Astrocyte (in vitro differentiated cells and primary cell): ENCODE results near the gene FAF1. TPM values are rescaled to one million over a fixed set of nuclear protein-coding genes. Genes with fewer than 3 reads are reported as not detected.

Experiments
- DNase-seq: peaks from one replicate; pipeline ENCODE4 v3.0.0-alpha.2; 2010; ENCODE audit warnings: low read depth
- FAIRE-seq: peaks from 2 replicates; lab custom pipeline; 2011; peaks lifted over from hg19 to GRCh38; lab: Jason Lieb, UNC
- H2AFZ ChIP-seq: 2 replicates; pipeline ENCODE4 v1.6.0; 2012; ENCODE audit warnings: low read depth, low read length, inconsistent platforms
- H3K27ac ChIP-seq: 2 replicates; pipeline ENCODE4 v1.5.1; 2011; ENCODE audit warnings: low read depth, low read length, inconsistent platforms
- H3K27me3 ChIP-seq: 2 replicates; pipeline ENCODE4 v1.6.0; 2011; ENCODE audit warnings: low read length, inconsistent platforms; ENCODE audit not compliant: insufficient read depth
- H3K36me3 ChIP-seq: 2 replicates; pipeline ENCODE4 v1.5.1; 2011; ENCODE audit warnings: low read length, inconsistent platforms; ENCODE audit not compliant: insufficient read depth
- H3K4me1 ChIP-seq: 2 replicates; pipeline ENCODE4 v1.5.1; 2011; ENCODE audit warnings: low read length, inconsistent platforms; ENCODE audit not compliant: insufficient read depth
- H3K4me2 ChIP-seq: 2 replicates; pipeline ENCODE4 v1.6.0; 2012; ENCODE audit warnings: low read length, inconsistent platforms
- H3K4me3 ChIP-seq: 2 replicates; pipeline ENCODE4 v1.5.1; 2011; ENCODE audit warnings: low read depth, mild to moderate bottlenecking, low read length, inconsistent platforms; ENCODE audit not compliant: insufficient read depth
- H3K79me2 ChIP-seq: 2 replicates; pipeline ENCODE4 v1.6.0; 2012; ENCODE audit warnings: mild to moderate bottlenecking, low read length, inconsistent platforms; ENCODE audit not compliant: insufficient read depth
- H3K9ac ChIP-seq: 2 replicates; pipeline ENCODE4 v1.6.0; 2012; ENCODE audit warnings: mild to moderate bottlenecking, low read length, inconsistent platforms
- H3K9me3 ChIP-seq: 2 replicates; pipeline ENCODE4 v1.5.1; 2012; ENCODE audit warnings: low read depth, mild to moderate bottlenecking, low read length, inconsistent platforms; ENCODE audit not compliant: insufficient read depth
- H4K20me1 ChIP-seq: 2 replicates; pipeline ENCODE4 v1.6.0; 2012; ENCODE audit warnings: low read length, inconsistent platforms; ENCODE audit not compliant: insufficient read depth
- H3K27ac Mint-ChIP-seq: one replicate; pipeline ENCODE4 v1.8.0; 2021; ENCODE audit warnings: mild to moderate bottlenecking, mixed read lengths; ENCODE audit not compliant: unreplicated experiment
- H3K27me3 Mint-ChIP-seq: one replicate; pipeline ENCODE4 v1.8.0; 2021; ENCODE audit warnings: low read depth, mixed read lengths; ENCODE audit not compliant: unreplicated experiment
- H3K36me3 Mint-ChIP-seq: one replicate; pipeline ENCODE4 v1.8.0; 2021; ENCODE audit warnings: low read depth, mixed read lengths; ENCODE audit not compliant: unreplicated experiment
- H3K4me1 Mint-ChIP-seq: one replicate; pipeline ENCODE4 v1.8.0; 2021; ENCODE audit warnings: low read depth, mixed read lengths; ENCODE audit not compliant: unreplicated experiment
- H3K4me3 Mint-ChIP-seq: one replicate; pipeline ENCODE4 v1.8.0; 2021; ENCODE audit warnings: mild to moderate bottlenecking, moderate library complexity, mixed read lengths; ENCODE audit not compliant: unreplicated experiment
- H3K9me3 Mint-ChIP-seq: one replicate; pipeline ENCODE4 v1.8.0; 2021; ENCODE audit warnings: mild to moderate bottlenecking, mixed read lengths; ENCODE audit not compliant: unreplicated experiment
- EZH2 ChIP-seq: IDR thresholded peaks from 2 replicates; pipeline ENCODE4 v1.6.1; 2012; ENCODE audit warnings: mild to moderate bottlenecking, low read length, inconsistent platforms; ENCODE audit not compliant: insufficient read depth
- total RNA-seq: library from RNA; stranded (reverse); gene quantifications from 2 replicates; pipeline ENCODE4 v1.2.1, GENCODE V29; 2021
- TF ChIP-seq, protein P1 (sequence below): IDR thresholded peaks from 2 replicates; pipeline ENCODE4 v1.5.1; 2011; ENCODE audit warnings: low read depth, mild to moderate bottlenecking, inconsistent platforms, low read length, moderate library complexity; ENCODE audit not compliant: insufficient read depth

FAF1 gene
- total RNA-seq, 1 donor from 2014 or later: 35.4 TPM

DNA sequence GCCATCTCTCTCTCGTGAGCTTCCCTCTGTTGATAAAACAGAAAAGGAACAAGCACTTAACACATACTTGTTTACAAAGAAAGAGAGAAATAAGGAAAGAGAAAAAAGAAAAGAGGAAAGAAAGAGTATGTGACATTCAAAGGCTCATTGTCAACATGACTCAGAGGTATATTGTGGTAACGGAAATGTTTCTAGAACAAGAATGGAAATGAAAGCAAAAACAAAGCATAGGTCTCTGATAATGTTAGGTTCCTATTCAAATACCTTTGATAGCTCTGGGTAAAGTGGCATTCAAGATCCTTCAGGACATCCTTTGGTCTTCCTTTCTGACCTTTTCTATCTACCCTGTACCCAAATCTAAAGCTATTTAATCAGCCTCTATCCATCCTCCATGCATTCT lies 469.4 kb downstream of the FAF1 start:
- Mint-ChIP-seq H3K36me3 (peaks cover 7% of the 10 kb centered on the region), H3K27me3 (no peaks in the 10 kb centered on the region), H3K9me3 (no peaks in the 10 kb centered on the region), H3K4me1 (peaks cover 3% of the 10 kb centered on the region), H3K27ac (no peak overlapping the region), H3K4me3 (no peak overlapping the region)
- H4K20me1 ChIP-seq: no peaks in the 10 kb centered on the region
- no peaks in the 10 kb centered on the region for H3K4me1 ChIP-seq
- H3K27me3 ChIP-seq: no peaks in the 10 kb centered on the region
- no peaks in the 10 kb centered on the region for H3K36me3 ChIP-seq
- FAIRE-seq (no peak), DNase-seq (no peak)
- H3K9ac ChIP-seq: no peak overlapping the region
- no peak for TF ChIP-seq EZH2
- TF ChIP-seq, protein P1, sequence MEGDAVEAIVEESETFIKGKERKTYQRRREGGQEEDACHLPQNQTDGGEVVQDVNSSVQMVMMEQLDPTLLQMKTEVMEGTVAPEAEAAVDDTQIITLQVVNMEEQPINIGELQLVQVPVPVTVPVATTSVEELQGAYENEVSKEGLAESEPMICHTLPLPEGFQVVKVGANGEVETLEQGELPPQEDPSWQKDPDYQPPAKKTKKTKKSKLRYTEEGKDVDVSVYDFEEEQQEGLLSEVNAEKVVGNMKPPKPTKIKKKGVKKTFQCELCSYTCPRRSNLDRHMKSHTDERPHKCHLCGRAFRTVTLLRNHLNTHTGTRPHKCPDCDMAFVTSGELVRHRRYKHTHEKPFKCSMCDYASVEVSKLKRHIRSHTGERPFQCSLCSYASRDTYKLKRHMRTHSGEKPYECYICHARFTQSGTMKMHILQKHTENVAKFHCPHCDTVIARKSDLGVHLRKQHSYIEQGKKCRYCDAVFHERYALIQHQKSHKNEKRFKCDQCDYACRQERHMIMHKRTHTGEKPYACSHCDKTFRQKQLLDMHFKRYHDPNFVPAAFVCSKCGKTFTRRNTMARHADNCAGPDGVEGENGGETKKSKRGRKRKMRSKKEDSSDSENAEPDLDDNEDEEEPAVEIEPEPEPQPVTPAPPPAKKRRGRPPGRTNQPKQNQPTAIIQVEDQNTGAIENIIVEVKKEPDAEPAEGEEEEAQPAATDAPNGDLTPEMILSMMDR: no peak
- no peak overlapping the region for H2AFZ ChIP-seq
- no peaks in the 10 kb centered on the region for H3K79me2 ChIP-seq
- H3K9me3 ChIP-seq: no peaks in the 10 kb centered on the region
- no peak overlapping the region for H3K27ac ChIP-seq
- H3K4me3 ChIP-seq: no peak overlapping the region
- H3K4me2 ChIP-seq: no peak overlapping the region

DNA sequence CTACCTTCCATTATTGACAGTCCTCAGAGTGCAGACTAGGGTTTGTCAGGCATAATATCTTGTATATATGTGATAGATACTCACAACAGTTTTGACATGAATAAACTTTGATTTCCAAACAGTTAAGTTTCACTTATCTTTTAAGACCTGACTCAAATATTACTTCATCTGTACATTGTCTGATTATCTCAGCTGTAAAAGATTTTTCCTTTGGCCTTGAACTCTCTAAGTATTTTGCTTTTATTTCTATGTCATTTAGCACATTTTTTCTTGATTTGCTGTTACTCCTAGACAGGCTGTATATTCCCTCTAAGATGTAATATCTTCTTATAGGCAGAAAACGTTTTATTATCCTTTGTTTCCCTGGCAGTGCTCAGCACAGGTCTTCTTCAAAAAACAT lies 471.2 kb downstream of the FAF1 start:
- no peak overlapping the region for H2AFZ ChIP-seq
- Mint-ChIP-seq H3K27ac (no peak overlapping the region), H3K36me3 (peaks cover 7% of the 10 kb centered on the region), H3K27me3 (no peaks in the 10 kb centered on the region), H3K9me3 (no peaks in the 10 kb centered on the region), H3K4me1 (peaks cover 3% of the 10 kb centered on the region), H3K4me3 (no peak overlapping the region)
- TF ChIP-seq, protein P1: no peak
- TF ChIP-seq EZH2: no peak
- no peaks in the 10 kb centered on the region for H4K20me1 ChIP-seq
- FAIRE-seq (no peak), DNase-seq (no peak)
- no peak overlapping the region for H3K9ac ChIP-seq
- H3K4me2 ChIP-seq: no peak overlapping the region
- no peaks in the 10 kb centered on the region for H3K36me3 ChIP-seq
- no peaks in the 10 kb centered on the region for H3K4me1 ChIP-seq
- H3K4me3 ChIP-seq: no peak overlapping the region
- H3K9me3 ChIP-seq: no peaks in the 10 kb centered on the region
- no peak overlapping the region for H3K27ac ChIP-seq
- no peaks in the 10 kb centered on the region for H3K27me3 ChIP-seq
- H3K79me2 ChIP-seq: no peaks in the 10 kb centered on the region

DNA sequence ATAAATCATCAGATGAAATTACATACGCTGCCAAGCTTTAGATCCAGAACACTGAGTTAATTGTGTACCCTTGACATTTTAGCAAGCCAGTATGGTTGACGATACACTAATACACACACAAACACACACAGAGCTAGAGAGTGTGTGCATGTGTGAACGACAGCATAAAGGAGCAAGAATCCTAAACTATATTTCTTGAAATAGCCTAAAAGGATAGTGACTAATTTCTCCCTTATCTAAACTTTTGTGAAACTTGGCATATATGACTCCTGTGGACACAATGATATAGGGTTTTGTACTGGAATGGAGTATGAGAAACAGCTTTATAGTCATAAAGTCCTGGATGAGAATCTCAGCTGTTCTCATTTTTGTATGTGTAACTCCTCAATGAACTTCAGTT lies 471.7 kb downstream of the FAF1 start:
- DNase-seq: no peak
- no peak overlapping the region for H3K9ac ChIP-seq

More for the DNA sequence above, 471.7 kb downstream of the FAF1 start:
- Histone ChIP-seq H3K79me2 (no peaks in the 10 kb centered on the region), H3K4me2 (no peak overlapping the region), H3K27ac (no peak overlapping the region), H3K4me1 (no peaks in the 10 kb centered on the region), H3K9me3 (no peaks in the 10 kb centered on the region), H3K36me3 (no peaks in the 10 kb centered on the region), H3K4me3 (no peak overlapping the region), H3K27me3 (no peaks in the 10 kb centered on the region), H2AFZ (no peak overlapping the region), H4K20me1 (no peaks in the 10 kb centered on the region)
- Mint-ChIP-seq H3K4me1 (peaks cover 3% of the 10 kb centered on the region), H3K27ac (no peak overlapping the region), H3K4me3 (no peak overlapping the region), H3K27me3 (no peaks in the 10 kb centered on the region), H3K9me3 (no peaks in the 10 kb centered on the region), H3K36me3 (peaks cover 7% of the 10 kb centered on the region)
- no peak for FAIRE-seq
- no peak for TF ChIP-seq EZH2
- TF ChIP-seq, protein P1: no peak
